Activated T-helper 2 cell treated with anti-CD3 and anti-CD28 coated beads, Interferon-gamma antibody, Interleukin-2, Interleukin-4, amounts not matched to agents 10 μg/mL and 5 μg/mL and 100 μg/mL, durations not matched to agents 14 hours and 24 hours and 36 hours (primary cell): ENCODE measurements around the gene MBOAT2. TPM values are rescaled to one million over a fixed set of nuclear protein-coding genes. Genes with fewer than 3 reads are reported as not detected.

ENCODE experiments used
- DNase-seq: peaks from one replicate; pipeline ENCODE4 v3.0.0; 2021; ENCODE audit warnings: low spot score
- H3K27ac Mint-ChIP-seq: one replicate; pipeline ENCODE4 v1.8.0; 2021; ENCODE audit warnings: mixed read lengths
- H3K27me3 Mint-ChIP-seq: one replicate; pipeline ENCODE4 v1.8.0; 2021; ENCODE audit warnings: low read depth, mixed read lengths
- H3K36me3 Mint-ChIP-seq: one replicate; pipeline ENCODE4 v1.8.0; 2021; ENCODE audit warnings: low read depth, mixed read lengths
- H3K4me1 Mint-ChIP-seq: one replicate; pipeline ENCODE4 v1.8.0; 2021; ENCODE audit warnings: low read depth, mixed read lengths
- H3K4me3 Mint-ChIP-seq: one replicate; pipeline ENCODE4 v1.8.0; 2021; ENCODE audit warnings: low read depth, mild to moderate bottlenecking, moderate library complexity, mixed read lengths
- H3K9me3 Mint-ChIP-seq: one replicate; pipeline ENCODE4 v1.8.0; 2021; ENCODE audit warnings: mixed read lengths
- intact Hi-C: fragments of 100-400 bp; cut with micrococcal nuclease; formaldehyde crosslinking; loops from one replicate; pipeline ENCODE4 v1.15.1; 2023
- total RNA-seq: library from RNA; stranded (reverse); gene quantifications from 2 replicates; pipeline ENCODE4 v1.2.3, GENCODE V29; 2022

MBOAT2 gene
- total RNA-seq, 1 donor from 2014 or later, result 6.0 TPM

GRCh38 chr2:9030841-9031240, 27.4 kb upstream of the MBOAT2 start:
- Mint-ChIP-seq H3K36me3 (no peaks in the 10 kb centered on the region), H3K4me1 (peaks cover 16% of the 10 kb centered on the region), H3K9me3 (no peaks in the 10 kb centered on the region), H3K4me3 (no peak overlapping the region), H3K27me3 (peaks cover 17% of the 10 kb centered on the region), H3K27ac (no peak overlapping the region)
- DNase-seq, result no peak
- intact Hi-C loops, result no loop called here

DNA sequence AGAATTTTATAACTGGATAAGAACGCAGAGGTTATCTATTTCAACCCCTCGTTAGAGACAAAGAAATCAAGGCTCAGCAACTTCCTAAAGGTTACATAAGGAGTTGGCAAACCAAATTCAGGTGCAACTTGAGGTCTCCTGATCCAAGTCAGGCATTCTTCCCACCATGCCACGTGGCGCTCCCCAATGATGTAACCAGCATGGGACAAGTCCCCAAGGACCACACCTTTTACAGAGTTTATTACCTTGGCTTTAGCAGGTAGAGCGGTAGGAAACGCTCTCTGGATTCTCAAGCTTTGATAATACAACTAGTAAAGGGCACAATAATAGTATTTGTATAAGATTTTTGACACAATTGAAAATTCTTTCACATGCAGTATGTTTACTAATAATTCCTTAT, 26.7 kb upstream of the MBOAT2 start:
- H3K27me3 Mint-ChIP-seq, result peaks cover 16% of the 10 kb centered on the region
- no peak overlapping the region for H3K27ac Mint-ChIP-seq
- H3K4me1 Mint-ChIP-seq, result peaks cover 16% of the 10 kb centered on the region
- intact Hi-C loops, result no loop called here
- H3K36me3 Mint-ChIP-seq, result no peaks in the 10 kb centered on the region
- no peak overlapping the region for H3K4me3 Mint-ChIP-seq
- no peaks in the 10 kb centered on the region for H3K9me3 Mint-ChIP-seq
- no peak for DNase-seq

DNA sequence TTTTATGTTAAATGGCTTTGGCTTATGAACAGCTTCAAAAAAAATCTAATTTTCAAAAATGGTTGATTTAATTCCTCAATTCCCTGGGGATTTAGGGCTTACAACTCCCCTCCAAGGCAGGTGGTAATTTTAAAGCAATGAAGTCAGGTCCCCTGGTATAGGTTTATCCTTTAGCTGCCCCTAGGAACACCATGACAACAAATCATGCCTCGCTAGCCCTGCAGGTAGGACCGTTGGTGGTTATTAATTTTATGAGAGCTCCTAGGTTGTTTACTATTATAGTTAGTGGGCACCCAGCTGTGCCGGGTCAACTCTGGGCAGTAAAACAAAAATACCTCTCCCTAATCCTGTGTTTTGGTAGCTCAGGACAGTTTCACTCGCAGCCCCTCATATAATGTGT, 26.2 kb upstream of the MBOAT2 start:
- Mint-ChIP-seq H3K27me3 (peaks cover 20% of the 10 kb centered on the region), H3K36me3 (no peaks in the 10 kb centered on the region), H3K4me1 (peaks cover 16% of the 10 kb centered on the region), H3K27ac (no peak overlapping the region), H3K4me3 (no peak overlapping the region), H3K9me3 (no peaks in the 10 kb centered on the region)
- intact Hi-C loops, result no loop called here
- DNase-seq, result no peak

- no peak for DNase-seq
- intact Hi-C loops, result no loop called here
- Mint-ChIP-seq H3K4me3 (no peak overlapping the region), H3K27me3 (peaks cover 29% of the 10 kb centered on the region), H3K9me3 (no peaks in the 10 kb centered on the region), H3K27ac (no peak overlapping the region), H3K4me1 (peaks cover 3% of the 10 kb centered on the region), H3K36me3 (no peaks in the 10 kb centered on the region)
These were observed 24.4 kb upstream of the MBOAT2 start for GRCh38 chr2:9027884-9028283.

- H3K4me1 Mint-ChIP-seq, result no peaks in the 10 kb centered on the region
- no peak overlapping the region for H3K4me3 Mint-ChIP-seq
- H3K9me3 Mint-ChIP-seq, result no peaks in the 10 kb centered on the region
- no peaks in the 10 kb centered on the region for H3K36me3 Mint-ChIP-seq
- H3K27ac Mint-ChIP-seq, result no peak overlapping the region
- peaks cover 21% of the 10 kb centered on the region for H3K27me3 Mint-ChIP-seq
- intact Hi-C loops, result no loop called here
- DNase-seq, result no peak
These were observed 22.3 kb upstream of the MBOAT2 start for GRCh38 chr2:9025746-9026145.

- H3K9me3 Mint-ChIP-seq, result no peaks in the 10 kb centered on the region
- H3K27me3 Mint-ChIP-seq, result peaks cover 21% of the 10 kb centered on the region
- no peaks in the 10 kb centered on the region for H3K4me1 Mint-ChIP-seq
- no peak for DNase-seq
- no peak overlapping the region for H3K27ac Mint-ChIP-seq
- no peak overlapping the region for H3K4me3 Mint-ChIP-seq
- intact Hi-C loops, result no loop called here
- H3K36me3 Mint-ChIP-seq, result no peaks in the 10 kb centered on the region
These were observed 21.1 kb upstream of the MBOAT2 start for GRCh38 chr2:9024575-9024974.

DNA sequence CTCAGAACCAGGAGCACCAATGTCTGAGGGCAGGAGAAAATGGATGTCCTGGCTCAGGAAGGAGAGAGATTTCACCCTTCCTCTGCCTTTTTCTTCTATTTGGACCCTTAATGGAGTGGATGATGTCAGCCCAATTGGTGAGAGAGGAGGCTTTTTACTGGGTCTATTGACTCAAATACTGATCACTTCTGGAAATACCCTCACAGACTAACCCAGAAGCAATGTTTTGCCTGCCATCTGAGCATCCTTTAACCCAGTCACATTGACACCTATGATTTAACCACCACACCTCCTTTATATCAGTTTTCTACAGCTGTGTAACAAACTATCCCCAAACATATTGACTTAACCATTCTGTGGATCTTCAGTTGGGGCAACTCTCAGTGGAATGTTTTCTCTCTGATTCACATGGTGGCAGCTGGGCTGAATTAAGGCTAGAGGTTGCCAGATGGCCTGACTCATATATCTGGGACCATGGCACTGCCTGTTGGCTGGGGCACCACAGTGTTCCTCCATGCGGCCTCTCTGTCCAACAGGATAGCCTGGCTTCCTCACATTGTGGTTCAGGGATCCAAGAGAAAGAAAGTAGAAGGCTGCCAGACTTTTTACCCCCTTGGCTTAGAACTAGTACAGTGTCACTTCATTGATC, 18.2 kb upstream of the MBOAT2 start:
- Mint-ChIP-seq H3K9me3 (no peaks in the 10 kb centered on the region), H3K4me3 (no peak overlapping the region), H3K27me3 (peaks cover 22% of the 10 kb centered on the region), H3K27ac (no peak overlapping the region), H3K36me3 (no peaks in the 10 kb centered on the region), H3K4me1 (no peaks in the 10 kb centered on the region)
- intact Hi-C loops, result no loop called here
- DNase-seq, result no peak

DNA sequence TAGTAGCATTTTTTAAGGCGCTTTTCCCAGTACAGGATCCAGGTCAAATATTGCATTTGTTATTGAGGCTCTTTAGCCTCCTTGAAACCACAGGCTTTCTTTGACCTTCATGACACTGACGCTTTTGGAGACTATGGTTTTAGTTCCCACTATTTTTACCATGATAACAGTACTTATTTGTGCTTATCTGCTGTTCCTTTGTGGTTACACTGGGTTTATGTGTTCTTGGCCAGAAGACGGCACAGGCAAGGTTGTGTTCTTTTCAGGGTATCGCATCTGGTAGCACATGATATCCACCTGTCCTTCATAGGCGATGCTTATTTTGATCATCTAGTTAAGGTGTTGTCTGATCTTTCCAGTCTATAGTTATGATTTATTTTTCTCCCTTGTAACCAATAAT, 16.8 kb upstream of the MBOAT2 start:
- no peak for DNase-seq
- Mint-ChIP-seq H3K27ac (no peak overlapping the region), H3K4me3 (no peak overlapping the region), H3K4me1 (no peaks in the 10 kb centered on the region), H3K36me3 (no peaks in the 10 kb centered on the region), H3K27me3 (peaks cover 26% of the 10 kb centered on the region), H3K9me3 (no peaks in the 10 kb centered on the region)
- intact Hi-C loops, result no loop called here

DNA sequence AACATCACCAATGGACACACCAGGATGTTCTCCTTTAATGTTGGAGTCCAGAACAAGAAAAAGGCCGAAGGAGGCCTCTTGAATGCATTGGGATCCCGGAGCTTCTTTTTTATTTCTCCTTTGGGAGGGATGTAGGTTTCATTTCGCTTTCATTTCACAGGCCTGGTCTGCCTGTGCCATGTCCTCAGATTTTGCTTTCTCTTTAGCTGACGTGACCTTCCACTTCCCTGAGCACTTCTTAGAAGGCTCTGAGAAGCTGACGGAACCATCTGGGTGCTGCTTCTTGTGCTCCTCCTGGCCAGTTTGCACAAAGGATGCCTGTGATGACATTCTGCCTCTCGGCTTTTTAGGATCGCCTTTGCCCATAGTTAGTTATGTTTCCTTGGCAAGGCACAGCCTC, 15.1 kb upstream of the MBOAT2 start:
- Mint-ChIP-seq H3K27ac (no peak overlapping the region), H3K4me3 (no peak overlapping the region), H3K4me1 (no peaks in the 10 kb centered on the region), H3K9me3 (no peaks in the 10 kb centered on the region), H3K27me3 (peaks cover 22% of the 10 kb centered on the region), H3K36me3 (no peaks in the 10 kb centered on the region)
- no peak for DNase-seq
- intact Hi-C loops, result no loop called here

GRCh38 chr2:9018109-9018508, 14.6 kb upstream of the MBOAT2 start:
- Mint-ChIP-seq H3K9me3 (no peaks in the 10 kb centered on the region), H3K4me1 (no peaks in the 10 kb centered on the region), H3K27me3 (peaks cover 23% of the 10 kb centered on the region), H3K4me3 (no peak overlapping the region), H3K36me3 (no peaks in the 10 kb centered on the region), H3K27ac (no peak overlapping the region)
- intact Hi-C loops, result no loop called here
- no peak for DNase-seq

DNA sequence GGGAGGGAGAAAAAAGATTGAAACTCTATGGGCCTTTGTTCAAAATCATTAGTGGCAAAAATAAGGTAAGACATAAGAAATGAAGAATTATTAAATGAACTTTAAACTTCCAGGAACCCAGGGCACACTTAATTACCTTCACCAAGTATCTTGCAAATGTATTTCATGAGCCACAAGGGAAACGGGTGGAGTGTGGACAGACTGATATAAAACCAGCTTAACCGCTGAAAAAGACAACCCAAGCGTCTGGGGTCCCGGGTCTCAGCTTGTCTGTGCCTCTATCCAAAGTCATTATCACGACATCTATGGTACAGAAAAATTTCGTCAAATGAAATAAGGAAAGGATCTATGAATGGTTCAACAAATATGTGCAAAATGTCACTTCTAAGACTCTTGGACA, 13.9 kb upstream of the MBOAT2 start:
- no peaks in the 10 kb centered on the region for H3K4me1 Mint-ChIP-seq
- intact Hi-C loops, result no loop called here

GRCh38 chr2:9015998-9016397, 12.5 kb upstream of the MBOAT2 start:
- Mint-ChIP-seq H3K4me3 (no peak overlapping the region), H3K27ac (no peak overlapping the region), H3K4me1 (no peaks in the 10 kb centered on the region), H3K36me3 (no peaks in the 10 kb centered on the region), H3K9me3 (no peaks in the 10 kb centered on the region), H3K27me3 (peaks cover 28% of the 10 kb centered on the region)
- intact Hi-C loops, result no loop called here
- DNase-seq, result no peak

More for the DNA sequence above, 13.9 kb upstream of the MBOAT2 start:
- Mint-ChIP-seq H3K4me3 (no peak overlapping the region), H3K9me3 (no peaks in the 10 kb centered on the region), H3K36me3 (no peaks in the 10 kb centered on the region), H3K27ac (no peak overlapping the region), H3K27me3 (peaks cover 28% of the 10 kb centered on the region)
- DNase-seq, result no peak

DNA sequence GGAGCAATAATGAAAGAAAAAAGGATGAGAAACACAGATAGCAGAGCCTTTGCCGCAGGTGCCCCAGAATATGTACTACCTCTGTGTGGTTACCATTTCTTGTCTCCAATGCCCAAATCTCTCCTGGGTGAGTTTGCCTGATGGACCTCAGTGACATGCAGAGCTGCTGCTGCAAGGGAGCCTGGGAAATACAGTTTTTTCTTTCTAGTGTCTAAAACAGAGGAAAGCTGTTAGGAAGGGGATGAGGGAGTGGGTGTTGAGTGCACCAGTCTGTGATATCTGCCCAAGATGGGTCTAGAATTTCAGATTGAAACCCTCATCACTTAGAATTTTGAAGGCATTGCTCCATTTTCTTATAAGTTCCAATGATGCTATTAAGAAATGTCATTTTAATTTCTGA, 9.9 kb upstream of the MBOAT2 start:
- Mint-ChIP-seq H3K27me3 (peaks cover 25% of the 10 kb centered on the region), H3K4me3 (no peak overlapping the region), H3K27ac (no peak overlapping the region), H3K9me3 (no peaks in the 10 kb centered on the region), H3K4me1 (no peaks in the 10 kb centered on the region), H3K36me3 (no peaks in the 10 kb centered on the region)
- intact Hi-C loops, result no loop called here
- DNase-seq, result no peak

GRCh38 chr2:9010866-9011265, 7.4 kb upstream of the MBOAT2 start:
- no peak overlapping the region for H3K4me3 Mint-ChIP-seq
- peaks cover 21% of the 10 kb centered on the region for H3K27me3 Mint-ChIP-seq
- intact Hi-C loops, result no loop called here
- no peaks in the 10 kb centered on the region for H3K9me3 Mint-ChIP-seq
- no peak for DNase-seq
- H3K27ac Mint-ChIP-seq, result no peak overlapping the region
- H3K4me1 Mint-ChIP-seq, result no peaks in the 10 kb centered on the region
- no peaks in the 10 kb centered on the region for H3K36me3 Mint-ChIP-seq
